Ascending aorta (tissue), 2 donors: ENCODE measurements around the gene MB21D2. TPM values are rescaled to one million over a fixed set of nuclear protein-coding genes. Genes with fewer than 3 reads are reported as not detected.
A peak's percentile ranks its signal among the peaks of the same experiment; 100 is the strongest.
"Not testable (repeated sequence)": the region's sequence is repeated elsewhere in the genome, so short reads cannot be mapped to it uniquely, and the experiment has no call there.

Experiments
- DNase-seq, 2 donors: peaks; one replicate each; pipeline ENCODE4 v3.0.0-alpha.2; 2019; ENCODE audit warnings: low spot score in 2 of 2
- H3K27ac ChIP-seq, 2 donors: fragments of 200-600 bp; sonication (generic); one replicate each; pipeline ENCODE4 v1.5.1; 2016 to 2017; ENCODE audit warnings: mild to moderate bottlenecking in 1 of 2
- H3K27me3 ChIP-seq: fragments of 200-600 bp; sonication (generic); one replicate; pipeline ENCODE4 v1.5.1; 2017
- H3K36me3 ChIP-seq, 2 donors: fragments of 200-600 bp; sonication (generic); one replicate each; pipeline ENCODE4 v1.5.1; 2016
- H3K4me1 ChIP-seq, 2 donors: fragments of 200-600 bp; sonication (generic); one replicate each; pipeline ENCODE4 v1.5.1; 2016 to 2017; ENCODE audit warnings: mild to moderate bottlenecking in 1 of 2
- H3K4me3 ChIP-seq, 2 donors: fragments of 200-600 bp; sonication (generic); one replicate each; pipeline ENCODE4 v1.5.1; 2016 to 2017; ENCODE audit warnings: mild to moderate bottlenecking in 1 of 2
- H3K9me3 ChIP-seq, 2 donors: fragments of 200-600 bp; sonication (generic); one replicate each; pipeline ENCODE4 v1.5.1; 2016
- intact Hi-C: fragments of 100-400 bp; cut with DNase I; formaldehyde crosslinking; loops from one replicate; pipeline ENCODE4 v1.15.1; 2023
- total RNA-seq: library from RNA; depleted of rRNA; stranded (reverse); fragments of >200 nt; gene quantifications from one replicate; pipeline ENCODE4 v1.1.0, GENCODE V29; 2016
- TF ChIP-seq, protein P1 (sequence below), 3 experiments: fragments of 200-600 bp in 2 of 3; fragments of 450-650 bp in 1 of 3; sonication (generic) in 2 of 3; IDR thresholded peaks; one replicate each; pipeline ENCODE4 v1.5.1; 2016 to 2019; ENCODE audit warnings: antibody characterized with exemption in 3 of 3, mild to moderate bottlenecking in 1 of 3, moderate library complexity in 1 of 3

The MB21D2 gene, protein sequence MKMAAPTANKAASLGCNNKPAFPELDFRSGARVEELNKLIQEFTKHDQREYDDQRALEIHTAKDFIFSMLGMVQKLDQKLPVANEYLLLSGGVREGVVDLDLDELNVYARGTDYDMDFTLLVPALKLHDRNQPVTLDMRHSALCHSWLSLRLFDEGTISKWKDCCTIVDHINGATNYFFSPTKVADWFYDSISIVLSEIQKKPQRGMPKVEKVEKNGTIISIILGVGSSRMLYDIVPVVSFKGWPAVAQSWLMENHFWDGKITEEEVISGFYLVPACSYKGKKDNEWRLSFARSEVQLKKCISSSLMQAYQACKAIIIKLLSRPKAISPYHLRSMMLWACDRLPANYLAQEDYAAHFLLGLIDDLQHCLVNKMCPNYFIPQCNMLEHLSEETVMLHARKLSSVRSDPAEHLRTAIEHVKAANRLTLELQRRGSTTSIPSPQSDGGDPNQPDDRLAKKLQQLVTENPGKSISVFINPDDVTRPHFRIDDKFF
- total RNA-seq, result 0.11 TPM

DNA sequence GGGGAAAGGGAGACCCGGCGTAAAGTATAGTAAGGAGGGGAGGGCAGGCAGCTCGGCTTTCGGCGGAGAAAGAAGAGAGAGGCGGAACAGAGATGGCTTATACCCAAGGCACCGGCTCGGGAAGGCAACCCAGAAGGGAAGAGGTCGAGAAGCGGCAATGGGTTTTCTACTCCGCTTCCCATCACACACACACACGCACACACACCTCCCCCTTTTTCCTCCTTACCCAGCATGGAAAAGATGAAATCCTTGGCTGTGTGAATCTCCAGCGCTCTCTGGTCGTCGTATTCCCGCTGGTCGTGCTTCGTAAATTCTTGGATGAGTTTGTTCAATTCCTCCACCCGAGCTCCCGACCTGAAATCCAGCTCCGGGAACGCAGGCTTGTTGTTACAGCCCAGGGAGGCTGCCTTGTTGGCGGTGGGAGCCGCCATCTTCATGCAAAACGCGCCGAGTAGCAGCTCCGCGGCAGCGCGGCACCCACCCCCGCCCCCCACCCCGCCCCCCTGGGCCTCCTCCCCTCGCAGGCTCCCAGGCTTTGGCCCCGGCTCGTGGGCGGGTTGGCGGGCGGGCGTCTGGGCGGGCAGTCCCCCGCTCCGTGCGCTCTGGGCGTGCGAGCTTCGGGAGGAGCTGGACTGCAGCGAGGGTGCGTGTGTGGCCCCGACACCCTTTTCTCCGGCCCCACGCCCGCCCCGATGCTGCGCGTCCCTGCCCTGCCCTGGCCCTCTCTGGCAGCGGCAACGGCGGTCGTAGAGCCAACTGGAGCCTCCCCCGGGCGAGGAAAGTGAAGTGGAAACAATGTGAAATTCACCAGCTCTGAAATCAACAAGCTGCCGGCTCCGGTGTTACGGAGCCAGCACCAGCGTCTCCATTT, at the start of gene MB21D2:
Gene MB21D2 (minus strand): TSS at position 453 of the 871 bp plus-strand sequence. CDS start 16 bp downstream, at position 437.
- Histone ChIP-seq H3K27me3 (no peaks in the 10 kb centered on the region), H3K4me1 (peaks cover 0 to 12% of the 10 kb centered on the region in 2 donors), H3K4me3 (peak within 1 kb of the TSS; percentile 84 to 89), H3K36me3 (no peaks in the 10 kb centered on the region), H3K9me3 (no peaks in the 10 kb centered on the region), H3K27ac (peak within 1 kb of the TSS; percentile 87 to 93)
- peak in 1 of 2 donors; percentile 86 for DNase-seq
- intact Hi-C loops, result loop anchor here (1.0 to 10.0 kb wide), 4 partner anchors 29 to 677 kb away; partner anchors contain the start of gene OPA1
- TF ChIP-seq, protein P1, sequence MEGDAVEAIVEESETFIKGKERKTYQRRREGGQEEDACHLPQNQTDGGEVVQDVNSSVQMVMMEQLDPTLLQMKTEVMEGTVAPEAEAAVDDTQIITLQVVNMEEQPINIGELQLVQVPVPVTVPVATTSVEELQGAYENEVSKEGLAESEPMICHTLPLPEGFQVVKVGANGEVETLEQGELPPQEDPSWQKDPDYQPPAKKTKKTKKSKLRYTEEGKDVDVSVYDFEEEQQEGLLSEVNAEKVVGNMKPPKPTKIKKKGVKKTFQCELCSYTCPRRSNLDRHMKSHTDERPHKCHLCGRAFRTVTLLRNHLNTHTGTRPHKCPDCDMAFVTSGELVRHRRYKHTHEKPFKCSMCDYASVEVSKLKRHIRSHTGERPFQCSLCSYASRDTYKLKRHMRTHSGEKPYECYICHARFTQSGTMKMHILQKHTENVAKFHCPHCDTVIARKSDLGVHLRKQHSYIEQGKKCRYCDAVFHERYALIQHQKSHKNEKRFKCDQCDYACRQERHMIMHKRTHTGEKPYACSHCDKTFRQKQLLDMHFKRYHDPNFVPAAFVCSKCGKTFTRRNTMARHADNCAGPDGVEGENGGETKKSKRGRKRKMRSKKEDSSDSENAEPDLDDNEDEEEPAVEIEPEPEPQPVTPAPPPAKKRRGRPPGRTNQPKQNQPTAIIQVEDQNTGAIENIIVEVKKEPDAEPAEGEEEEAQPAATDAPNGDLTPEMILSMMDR (IDR thresholded peaks at IDR 0.05), result no peak

DNA sequence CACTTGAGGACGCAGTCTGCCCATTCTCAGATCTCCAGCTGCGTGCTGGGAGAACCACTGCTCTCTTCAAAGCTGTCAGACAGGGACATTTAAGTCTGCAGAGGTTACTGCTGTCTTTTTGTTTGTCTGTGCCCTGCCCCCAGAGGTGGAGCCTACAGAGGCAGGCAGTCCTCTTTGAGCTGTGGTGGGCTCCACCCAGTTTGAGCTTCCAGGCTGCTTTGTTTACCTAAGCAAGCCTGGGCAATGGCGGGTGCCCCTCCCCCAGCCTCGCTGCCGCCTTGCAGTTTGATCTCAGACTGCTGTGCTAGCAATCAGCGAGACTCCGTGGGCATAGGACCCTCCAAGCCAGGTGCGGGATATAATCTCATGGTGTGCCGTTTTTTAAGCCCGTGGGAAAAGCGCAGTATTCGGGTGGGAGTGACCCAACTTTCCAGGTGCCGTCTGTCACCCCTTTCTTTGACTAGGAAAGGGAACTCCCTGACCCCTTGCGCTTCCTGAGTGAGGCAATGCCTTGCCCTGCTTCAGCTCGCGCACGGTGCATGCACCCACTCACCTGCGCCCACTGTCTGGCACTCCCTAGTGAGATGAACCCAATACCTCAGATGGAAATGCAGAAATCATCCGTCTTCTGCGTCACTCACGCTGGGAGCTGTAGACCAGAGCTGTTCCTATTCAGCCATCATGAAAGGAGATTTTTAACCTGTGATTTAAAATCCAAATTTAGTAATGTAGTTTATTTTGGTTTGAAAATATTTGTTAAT, 47.5 kb upstream of the MB21D2 start:
- intact Hi-C loops, H3K9me3 ChIP-seq, H3K27me3 ChIP-seq, H3K4me3 ChIP-seq, H3K27ac ChIP-seq, DNase-seq, H3K4me1 ChIP-seq, H3K36me3 ChIP-seq: not testable (repeated sequence)

DNA sequence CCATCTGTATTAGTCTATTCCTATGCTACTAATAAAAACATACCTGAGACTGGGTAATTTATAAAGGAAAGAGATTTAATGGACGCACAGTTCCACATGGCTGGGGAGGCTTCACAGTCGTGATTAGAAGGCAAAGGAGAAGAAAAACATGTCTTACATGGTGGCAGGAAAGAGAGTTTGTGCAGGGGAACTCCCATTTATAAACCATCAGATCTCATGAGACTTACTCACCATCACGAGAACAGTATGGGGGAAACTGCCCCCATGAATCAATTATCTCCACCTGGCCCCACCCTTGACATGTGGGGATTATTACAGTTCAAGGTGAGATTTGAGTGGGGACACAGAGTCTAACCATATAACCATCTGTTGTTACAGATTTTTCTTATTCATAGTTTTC, 42.1 kb upstream of the MB21D2 start:
- H3K4me1 ChIP-seq, result no peaks in the 10 kb centered on the region
- intact Hi-C loops, result no loop called here
- H3K27me3 ChIP-seq, result no peaks in the 10 kb centered on the region

DNA sequence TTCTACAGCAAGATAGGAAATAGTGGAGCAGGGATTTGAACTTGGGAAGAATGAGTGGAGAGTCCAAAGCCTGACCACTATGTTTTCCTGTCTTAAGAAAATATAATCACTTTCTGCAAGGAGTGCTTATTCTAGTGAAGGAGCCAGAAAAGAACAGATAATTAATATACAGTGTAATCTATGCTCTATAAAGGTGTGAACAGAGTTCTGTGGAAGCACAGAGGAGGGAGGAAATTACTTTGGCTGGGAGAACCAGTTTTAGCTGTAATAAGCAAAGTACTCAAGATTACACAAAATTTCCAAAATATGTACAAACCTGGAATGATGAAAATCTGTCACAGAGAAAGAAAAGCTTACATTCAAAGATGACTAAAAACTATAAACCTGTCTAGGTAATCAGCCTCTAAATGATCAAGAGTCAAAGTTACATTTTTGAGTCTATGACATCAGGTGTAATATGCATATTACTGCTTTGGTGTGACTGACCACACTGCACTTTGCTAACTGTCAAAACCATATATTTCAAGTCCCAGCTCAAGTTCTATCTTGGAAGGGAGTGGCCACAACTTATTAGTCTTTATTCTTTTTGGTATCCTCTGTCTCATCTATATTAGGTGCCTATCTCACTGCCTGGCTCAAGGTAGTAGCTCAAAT, 40.7 kb upstream of the MB21D2 start:
- Histone ChIP-seq H3K4me1 (no peaks in the 10 kb centered on the region), H3K36me3 (no peaks in the 10 kb centered on the region), H3K4me3 (no peak overlapping the region), H3K9me3 (no peaks in the 10 kb centered on the region), H3K27me3 (no peaks in the 10 kb centered on the region), H3K27ac (peak overlapping the region in 1 of 2 donors; percentile 42)
- DNase-seq, result no peak
- TF ChIP-seq, protein P1 (IDR thresholded peaks at IDR 0.05), result no peak
- intact Hi-C loops, result no loop called here

More for the DNA sequence above, 42.1 kb upstream of the MB21D2 start:
- no peak overlapping the region for H3K4me3 ChIP-seq
- no peaks in the 10 kb centered on the region for H3K9me3 ChIP-seq
- H3K27ac ChIP-seq, result no peak overlapping the region
- no peak for DNase-seq
- TF ChIP-seq, protein P1 (IDR thresholded peaks at IDR 0.05), result no peak
- no peaks in the 10 kb centered on the region for H3K36me3 ChIP-seq

DNA sequence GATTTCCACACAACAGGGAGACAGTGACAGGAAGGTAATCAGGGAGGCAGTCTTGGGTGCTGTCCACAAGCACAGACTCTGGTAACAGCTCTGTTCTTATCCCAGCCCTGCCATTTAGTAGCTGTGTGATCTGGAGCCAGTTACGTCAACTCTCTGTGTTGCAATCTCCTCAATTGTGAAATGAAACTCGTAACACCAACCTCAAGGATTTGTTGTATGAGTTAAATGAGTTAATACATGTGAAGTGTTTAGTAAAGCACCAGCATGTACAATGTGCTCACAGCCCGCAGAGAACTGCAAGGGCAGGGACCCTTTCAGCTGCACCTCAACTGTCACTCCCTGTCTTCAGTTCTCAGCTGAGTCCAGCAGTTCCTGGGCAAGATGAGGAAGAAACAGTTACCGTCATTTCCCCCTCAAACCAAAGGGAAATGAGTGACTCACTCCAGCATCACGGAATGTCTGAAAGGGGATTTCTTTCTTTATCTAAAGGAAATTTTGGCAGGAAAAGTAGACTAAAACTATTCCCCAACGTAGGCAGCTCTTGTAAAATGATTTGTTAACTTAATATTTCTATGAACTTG, 39.9 kb upstream of the MB21D2 start:
- TF ChIP-seq, protein P1 (IDR thresholded peaks at IDR 0.05), result no peak
- H3K36me3 ChIP-seq, result no peaks in the 10 kb centered on the region
- peak; percentile 33 to 78 for DNase-seq
- peak overlapping the region; percentile 29 to 42 for H3K27ac ChIP-seq
- intact Hi-C loops, result no loop called here
- no peaks in the 10 kb centered on the region for H3K27me3 ChIP-seq
- H3K9me3 ChIP-seq, result no peaks in the 10 kb centered on the region
- no peak overlapping the region for H3K4me3 ChIP-seq
- H3K4me1 ChIP-seq, result no peaks in the 10 kb centered on the region
